ENCODE data around the gene OPTC.
"Not testable (repeated sequence)": the region's sequence is repeated elsewhere in the genome, so short reads cannot be mapped to it uniquely, and the experiment has no call there.

The OPTC gene

GRCh38 chr1:203493901-203494300 lies at the start of gene OPTC:
TSS of gene OPTC (plus strand) at chr1:203494153. CDS start at chr1:203496006, 1,853 bp downstream.
- no peak for DNase-seq (ENCODE audit: low spot score)

GRCh38 chr1:203444171-203444576 lies 49.8 kb upstream of the OPTC start:
- no peak for DNase-seq (ENCODE audit: low spot score)

- DNase-seq (ENCODE audit: low spot score) = no peak
These were observed 46.8 kb upstream of the OPTC start for GRCh38 chr1:203447151-203447550.

- not testable (repeated sequence) for DNase-seq (ENCODE audit: low spot score)
These were observed 46.4 kb upstream of the OPTC start for GRCh38 chr1:203447598-203447997.

GRCh38 chr1:203448521-203449061 lies 45.4 kb upstream of the OPTC start:
- DNase-seq (ENCODE audit: low spot score) = no peak

GRCh38 chr1:203450001-203450400 lies 44.0 kb upstream of the OPTC start:
- no peak for DNase-seq (ENCODE audit: low spot score)

GRCh38 chr1:203450479-203451149 lies 43.3 kb upstream of the OPTC start:
- no peak for DNase-seq (ENCODE audit: low spot score)

GRCh38 chr1:203451836-203452784 lies 41.8 kb upstream of the OPTC start:
- no peak for DNase-seq (ENCODE audit: low spot score)

GRCh38 chr1:203453016-203453415 lies 40.9 kb upstream of the OPTC start:
- no peak for DNase-seq (ENCODE audit: low spot score)

- DNase-seq (ENCODE audit: low spot score) = no peak
These were observed 40.3 kb upstream of the OPTC start for GRCh38 chr1:203453616-203454015.

- no peak for DNase-seq (ENCODE audit: low spot score)
These were observed 38.9 kb upstream of the OPTC start for GRCh38 chr1:203454986-203455471.

GRCh38 chr1:203455706-203456105 lies 38.2 kb upstream of the OPTC start:
- DNase-seq (ENCODE audit: low spot score) = no peak

GRCh38 chr1:203456577-203456976 lies 37.4 kb upstream of the OPTC start:
- peak; percentile 75 for DNase-seq (ENCODE audit: low spot score)

- no peak for DNase-seq (ENCODE audit: low spot score)
These were observed 35.9 kb upstream of the OPTC start for GRCh38 chr1:203458078-203458477.

- DNase-seq (ENCODE audit: low spot score) = no peak
These were observed 34.2 kb upstream of the OPTC start for GRCh38 chr1:203459671-203460201.

- DNase-seq (ENCODE audit: low spot score) = no peak
These were observed 32.2 kb upstream of the OPTC start for GRCh38 chr1:203461717-203462116.

GRCh38 chr1:203462143-203462542 lies 31.8 kb upstream of the OPTC start:
- no peak for DNase-seq (ENCODE audit: low spot score)

- DNase-seq (ENCODE audit: low spot score) = no peak
These were observed 31.1 kb upstream of the OPTC start for GRCh38 chr1:203462878-203463277.

GRCh38 chr1:203463469-203464062 lies 30.4 kb upstream of the OPTC start:
- DNase-seq (ENCODE audit: low spot score) = no peak

GRCh38 chr1:203464226-203464625 lies 29.7 kb upstream of the OPTC start:
- no peak for DNase-seq (ENCODE audit: low spot score)

- DNase-seq (ENCODE audit: low spot score) = no peak
These were observed 29.2 kb upstream of the OPTC start for GRCh38 chr1:203464743-203465142.

GRCh38 chr1:203465146-203465798 lies 28.7 kb upstream of the OPTC start:
- no peak for DNase-seq (ENCODE audit: low spot score)

All from ecto neural progenitor cell (in vitro differentiated cells).